Memory B cell (primary cell): Measurements from ENCODE around the gene CEMIP.

ENCODE experiments used
- ATAC-seq: fragments of 150-1000 bp; cut with Tn5 transposase; 2 replicates; pipeline ENCODE4 v1.10.0; 2021; ENCODE audit warnings: low read depth, mild to moderate bottlenecking, moderate library complexity
- DNase-seq, 2 donors: peaks; one replicate each; pipeline ENCODE4 v3.0.0; 2022; ENCODE audit warnings: low spot score in 2 of 2
- H3K27ac Mint-ChIP-seq: one replicate; pipeline ENCODE4 v1.8.0; 2022; ENCODE audit warnings: mild to moderate bottlenecking, moderate library complexity, mixed read lengths
- H3K27me3 Mint-ChIP-seq: one replicate; pipeline ENCODE4 v1.8.0; 2022; ENCODE audit warnings: mixed read lengths
- H3K36me3 Mint-ChIP-seq: one replicate; pipeline ENCODE4 v1.8.0; 2022; ENCODE audit warnings: mild to moderate bottlenecking, mixed read lengths
- H3K4me1 Mint-ChIP-seq: one replicate; pipeline ENCODE4 v1.8.0; 2022; ENCODE audit warnings: mixed read lengths
- H3K4me3 Mint-ChIP-seq: one replicate; pipeline ENCODE4 v1.8.0; 2022; ENCODE audit warnings: mild to moderate bottlenecking, moderate library complexity, mixed read lengths
- H3K9me3 Mint-ChIP-seq: one replicate; pipeline ENCODE4 v1.8.0; 2022; ENCODE audit warnings: mixed read lengths

The CEMIP gene

DNA sequence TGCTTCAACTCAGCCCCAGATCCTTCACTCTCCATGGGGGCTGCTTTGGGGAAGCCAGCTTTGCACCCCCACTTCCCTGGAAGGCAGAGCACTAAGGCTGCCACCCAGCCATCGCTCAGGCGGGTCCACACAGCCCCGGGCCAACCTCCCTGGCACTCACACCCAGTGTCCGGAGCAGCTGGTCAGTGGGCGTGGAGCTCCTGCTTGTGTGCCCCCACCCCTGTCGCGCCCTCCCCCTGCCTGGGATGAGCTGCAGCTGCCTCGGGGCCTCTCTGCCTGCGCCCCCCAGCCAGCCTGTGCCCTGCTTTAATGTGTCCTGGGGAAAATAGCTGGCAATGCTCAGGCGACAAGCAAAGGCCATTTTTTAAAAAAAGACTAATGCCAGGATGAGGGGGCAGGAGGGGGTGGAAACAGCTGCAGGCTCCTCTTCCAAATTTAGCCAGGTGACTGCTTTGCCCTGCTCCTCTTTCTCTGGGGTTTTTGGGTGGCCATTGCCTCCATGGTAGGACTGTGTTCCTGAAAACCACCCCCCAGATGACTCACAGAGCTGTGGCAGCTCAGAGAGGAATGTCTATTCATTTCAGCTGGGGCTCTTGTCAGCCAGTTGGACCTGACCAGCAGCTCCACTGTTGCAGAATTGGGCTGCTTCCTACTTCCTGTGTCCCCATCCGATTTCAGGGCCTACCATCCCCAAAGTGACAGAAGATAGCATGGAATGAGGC lies 65.0 kb downstream of the CEMIP start:
- no peaks in the 10 kb centered on the region for H3K36me3 Mint-ChIP-seq
- no peak for ATAC-seq
- peaks cover 9% of the 10 kb centered on the region for H3K27me3 Mint-ChIP-seq
- no peak overlapping the region for H3K27ac Mint-ChIP-seq
- H3K9me3 Mint-ChIP-seq: no peaks in the 10 kb centered on the region
- H3K4me1 Mint-ChIP-seq: no peaks in the 10 kb centered on the region
- no peak for DNase-seq
- H3K4me3 Mint-ChIP-seq: no peak overlapping the region

DNA sequence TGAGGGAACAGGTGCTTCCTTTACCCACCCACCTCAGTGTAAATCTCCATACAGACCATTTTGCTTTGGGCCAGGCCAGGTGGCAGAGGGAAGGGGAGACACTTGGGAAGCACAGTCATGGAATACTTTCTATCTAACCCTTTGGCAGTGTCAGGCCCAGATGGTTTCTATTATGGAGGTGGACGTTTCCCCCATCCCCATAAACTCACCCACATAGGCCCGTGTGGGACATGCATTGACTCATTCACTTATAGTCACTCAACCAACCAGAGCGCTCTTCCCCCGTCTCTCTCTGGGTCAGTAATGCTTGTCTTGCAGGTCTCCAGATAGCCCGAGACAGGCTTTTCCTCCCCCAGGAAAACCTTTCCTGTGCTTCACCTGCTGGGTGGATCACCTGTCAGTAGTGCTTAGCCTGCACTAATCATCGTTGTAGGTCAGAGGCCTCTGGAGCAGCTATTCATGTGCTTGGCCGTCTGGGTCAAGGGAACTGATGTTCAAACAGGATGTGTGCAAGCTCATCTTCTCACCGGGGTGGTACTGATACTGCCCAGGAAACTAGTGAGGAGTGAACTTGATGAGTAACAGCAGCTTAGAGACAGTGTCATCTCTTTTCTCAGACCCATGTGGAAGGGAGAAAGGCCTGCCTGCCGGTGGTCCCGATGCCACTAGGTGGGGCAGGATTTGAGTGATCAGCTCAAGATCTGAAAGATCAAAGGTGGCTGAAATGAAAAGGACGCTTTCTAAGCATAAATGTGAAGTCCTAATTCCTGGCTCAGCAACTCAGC lies 67.1 kb downstream of the CEMIP start:
- Mint-ChIP-seq H3K27me3 (peaks cover 16% of the 10 kb centered on the region), H3K9me3 (no peaks in the 10 kb centered on the region), H3K27ac (no peak overlapping the region), H3K4me1 (no peaks in the 10 kb centered on the region), H3K36me3 (no peaks in the 10 kb centered on the region), H3K4me3 (no peak overlapping the region)
- no peak for DNase-seq
- no peak for ATAC-seq

- peaks cover 17% of the 10 kb centered on the region for H3K27me3 Mint-ChIP-seq
- H3K27ac Mint-ChIP-seq: no peak overlapping the region
- no peak for DNase-seq
- ATAC-seq: no peak
- H3K9me3 Mint-ChIP-seq: no peaks in the 10 kb centered on the region
- H3K4me1 Mint-ChIP-seq: no peaks in the 10 kb centered on the region
- H3K4me3 Mint-ChIP-seq: no peak overlapping the region
- no peaks in the 10 kb centered on the region for H3K36me3 Mint-ChIP-seq
Observed at GRCh38 chr15:80849308-80849707, 70.1 kb downstream of the CEMIP start.

GRCh38 chr15:80850941-80851451 lies 71.8 kb downstream of the CEMIP start:
- H3K9me3 Mint-ChIP-seq: no peaks in the 10 kb centered on the region
- no peak overlapping the region for H3K4me3 Mint-ChIP-seq
- no peaks in the 10 kb centered on the region for H3K36me3 Mint-ChIP-seq
- H3K4me1 Mint-ChIP-seq: no peaks in the 10 kb centered on the region
- ATAC-seq (no peak), DNase-seq (no peak)
- peaks cover 19% of the 10 kb centered on the region for H3K27me3 Mint-ChIP-seq
- no peak overlapping the region for H3K27ac Mint-ChIP-seq

- Mint-ChIP-seq H3K4me3 (no peak overlapping the region), H3K27me3 (peaks cover 20% of the 10 kb centered on the region), H3K4me1 (no peaks in the 10 kb centered on the region), H3K27ac (no peak overlapping the region), H3K9me3 (no peaks in the 10 kb centered on the region), H3K36me3 (no peaks in the 10 kb centered on the region)
- ATAC-seq (no peak), DNase-seq (no peak)
Observed at GRCh38 chr15:80852676-80853075, 73.5 kb downstream of the CEMIP start.

- no peak for ATAC-seq
- H3K36me3 Mint-ChIP-seq: no peaks in the 10 kb centered on the region
- H3K4me1 Mint-ChIP-seq: no peaks in the 10 kb centered on the region
- H3K9me3 Mint-ChIP-seq: no peaks in the 10 kb centered on the region
- no peak overlapping the region for H3K4me3 Mint-ChIP-seq
- H3K27me3 Mint-ChIP-seq: peaks cover 20% of the 10 kb centered on the region
- H3K27ac Mint-ChIP-seq: no peak overlapping the region
- no peak for DNase-seq
Observed at GRCh38 chr15:80854104-80854503, 74.9 kb downstream of the CEMIP start.

- ATAC-seq (no peak), DNase-seq (no peak)
- no peak overlapping the region for H3K27ac Mint-ChIP-seq
- no peaks in the 10 kb centered on the region for H3K36me3 Mint-ChIP-seq
- no peaks in the 10 kb centered on the region for H3K4me1 Mint-ChIP-seq
- H3K4me3 Mint-ChIP-seq: no peak overlapping the region
- H3K9me3 Mint-ChIP-seq: no peaks in the 10 kb centered on the region
- H3K27me3 Mint-ChIP-seq: peaks cover 14% of the 10 kb centered on the region
Observed at GRCh38 chr15:80855206-80855605, 76.0 kb downstream of the CEMIP start.

- peaks cover 19% of the 10 kb centered on the region for H3K27me3 Mint-ChIP-seq
- ATAC-seq: no peak
- no peaks in the 10 kb centered on the region for H3K4me1 Mint-ChIP-seq
- H3K27ac Mint-ChIP-seq: no peak overlapping the region
- no peaks in the 10 kb centered on the region for H3K9me3 Mint-ChIP-seq
- no peak for DNase-seq
- no peak overlapping the region for H3K4me3 Mint-ChIP-seq
- H3K36me3 Mint-ChIP-seq: no peaks in the 10 kb centered on the region
Observed at GRCh38 chr15:80856400-80856799, 77.2 kb downstream of the CEMIP start.

- peaks cover 16% of the 10 kb centered on the region for H3K27me3 Mint-ChIP-seq
- no peaks in the 10 kb centered on the region for H3K36me3 Mint-ChIP-seq
- H3K4me1 Mint-ChIP-seq: no peaks in the 10 kb centered on the region
- no peaks in the 10 kb centered on the region for H3K9me3 Mint-ChIP-seq
- ATAC-seq (no peak), DNase-seq (no peak)
- no peak overlapping the region for H3K4me3 Mint-ChIP-seq
- H3K27ac Mint-ChIP-seq: no peak overlapping the region
Observed at GRCh38 chr15:80856809-80857377, 77.7 kb downstream of the CEMIP start.

- no peak for DNase-seq
Observed at GRCh38 chr15:80861731-80862170, 82.6 kb downstream of the CEMIP start.

GRCh38 chr15:80864666-80865065 lies 85.5 kb downstream of the CEMIP start:
- H3K4me3 Mint-ChIP-seq: no peak overlapping the region
- peaks cover 5% of the 10 kb centered on the region for H3K27me3 Mint-ChIP-seq
- ATAC-seq: no peak
- H3K4me1 Mint-ChIP-seq: no peaks in the 10 kb centered on the region
- H3K36me3 Mint-ChIP-seq: no peaks in the 10 kb centered on the region
- H3K9me3 Mint-ChIP-seq: no peaks in the 10 kb centered on the region
- no peak for DNase-seq
- H3K27ac Mint-ChIP-seq: no peak overlapping the region

More at GRCh38 chr15:80861731-80862170, 82.6 kb downstream of the CEMIP start:
- Mint-ChIP-seq H3K27me3 (peaks cover 12% of the 10 kb centered on the region), H3K36me3 (no peaks in the 10 kb centered on the region), H3K9me3 (no peaks in the 10 kb centered on the region), H3K4me1 (no peaks in the 10 kb centered on the region), H3K27ac (no peak overlapping the region), H3K4me3 (no peak overlapping the region)
- no peak for ATAC-seq

- no peak for ATAC-seq
- Mint-ChIP-seq H3K27me3 (peaks cover 1% of the 10 kb centered on the region), H3K27ac (no peak overlapping the region), H3K4me3 (no peak overlapping the region), H3K36me3 (no peaks in the 10 kb centered on the region), H3K9me3 (no peaks in the 10 kb centered on the region), H3K4me1 (no peaks in the 10 kb centered on the region)
- no peak for DNase-seq
Observed at GRCh38 chr15:80866936-80867335, 87.8 kb downstream of the CEMIP start.

DNA sequence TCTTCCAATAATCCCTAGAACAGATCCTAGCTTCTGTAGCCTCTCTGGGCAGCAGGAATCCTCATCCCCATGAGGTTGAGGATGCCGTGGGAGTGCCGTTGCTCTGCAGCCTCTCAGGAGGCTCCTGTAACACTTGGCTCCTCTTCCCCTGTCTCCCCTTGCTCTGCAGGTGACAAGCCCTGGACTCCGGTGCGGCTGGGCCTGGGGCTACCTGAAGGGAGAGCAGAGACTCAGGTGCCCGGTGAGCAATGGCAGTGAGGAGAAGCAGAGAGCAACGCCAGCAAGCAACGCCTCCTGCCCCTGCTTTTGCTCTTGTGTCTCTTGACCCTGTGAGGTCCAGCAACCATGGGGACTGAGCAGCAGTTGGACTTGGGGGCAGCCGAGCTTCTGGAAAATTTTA lies 91.2 kb downstream of the CEMIP start:
- Mint-ChIP-seq H3K9me3 (no peaks in the 10 kb centered on the region), H3K27me3 (peaks cover 3% of the 10 kb centered on the region), H3K4me1 (no peaks in the 10 kb centered on the region), H3K36me3 (peaks cover 2% of the 10 kb centered on the region), H3K4me3 (no peak overlapping the region), H3K27ac (no peak overlapping the region)
- DNase-seq (no peak), ATAC-seq (no peak)

DNA sequence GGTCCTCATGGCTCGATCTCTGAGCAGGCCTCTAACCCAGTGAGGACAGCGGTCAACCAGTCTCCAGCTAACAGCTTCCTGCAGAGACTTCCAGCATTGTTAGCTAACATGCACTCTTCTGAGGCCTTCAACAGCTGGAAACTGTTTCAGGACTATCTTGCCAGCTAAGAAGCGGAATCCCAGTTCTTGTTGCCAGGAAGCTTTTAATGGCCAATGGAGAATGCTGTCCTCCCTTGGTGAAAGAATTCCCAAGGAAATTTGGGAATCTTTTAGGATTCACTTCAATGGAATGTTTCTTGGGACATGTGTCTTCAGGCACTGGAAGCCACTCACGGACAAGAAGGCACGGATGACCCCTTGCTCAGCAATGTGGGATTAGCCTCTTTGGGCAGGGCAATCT lies 91.7 kb downstream of the CEMIP start:
- Mint-ChIP-seq H3K4me3 (no peak overlapping the region), H3K27me3 (peaks cover 8% of the 10 kb centered on the region), H3K4me1 (no peaks in the 10 kb centered on the region), H3K36me3 (peaks cover 2% of the 10 kb centered on the region), H3K27ac (no peak overlapping the region), H3K9me3 (no peaks in the 10 kb centered on the region)
- DNase-seq: no peak
- ATAC-seq: no peak
